ENCODE data around the gene NFX1.

The NFX1 gene

DNA sequence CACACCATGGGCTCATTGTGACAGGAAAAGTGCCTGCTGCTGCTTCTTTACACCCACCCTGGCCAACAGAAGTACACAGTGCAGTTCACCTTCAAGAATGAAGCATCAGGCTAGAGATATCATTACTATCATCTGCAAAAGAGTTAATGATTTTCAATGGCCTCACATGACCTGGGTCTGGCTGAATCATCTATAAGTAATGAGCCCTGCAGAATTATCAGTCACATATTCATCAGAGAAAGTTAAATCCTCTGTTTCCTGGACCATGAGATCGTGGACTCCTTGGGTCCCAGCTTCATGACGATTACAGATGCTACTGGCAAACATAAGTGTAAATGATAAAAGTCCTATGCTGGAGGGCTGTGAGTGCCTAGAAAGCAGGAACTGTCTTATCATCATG is 34.1 kb upstream of the NFX1 start:
- Histone ChIP-seq H3K27ac (replicated peaks) (no peak overlapping the region), H3K4me3 (replicated peaks; ENCODE audit: insufficient read depth, low read length) (no peak overlapping the region), H3K27me3 (ENCODE audit: insufficient read depth, poor library complexity, severe bottlenecking) (no peaks in the 10 kb centered on the region)
- TF ChIP-seq, protein P1, sequence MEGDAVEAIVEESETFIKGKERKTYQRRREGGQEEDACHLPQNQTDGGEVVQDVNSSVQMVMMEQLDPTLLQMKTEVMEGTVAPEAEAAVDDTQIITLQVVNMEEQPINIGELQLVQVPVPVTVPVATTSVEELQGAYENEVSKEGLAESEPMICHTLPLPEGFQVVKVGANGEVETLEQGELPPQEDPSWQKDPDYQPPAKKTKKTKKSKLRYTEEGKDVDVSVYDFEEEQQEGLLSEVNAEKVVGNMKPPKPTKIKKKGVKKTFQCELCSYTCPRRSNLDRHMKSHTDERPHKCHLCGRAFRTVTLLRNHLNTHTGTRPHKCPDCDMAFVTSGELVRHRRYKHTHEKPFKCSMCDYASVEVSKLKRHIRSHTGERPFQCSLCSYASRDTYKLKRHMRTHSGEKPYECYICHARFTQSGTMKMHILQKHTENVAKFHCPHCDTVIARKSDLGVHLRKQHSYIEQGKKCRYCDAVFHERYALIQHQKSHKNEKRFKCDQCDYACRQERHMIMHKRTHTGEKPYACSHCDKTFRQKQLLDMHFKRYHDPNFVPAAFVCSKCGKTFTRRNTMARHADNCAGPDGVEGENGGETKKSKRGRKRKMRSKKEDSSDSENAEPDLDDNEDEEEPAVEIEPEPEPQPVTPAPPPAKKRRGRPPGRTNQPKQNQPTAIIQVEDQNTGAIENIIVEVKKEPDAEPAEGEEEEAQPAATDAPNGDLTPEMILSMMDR (IDR thresholded peaks at IDR 0.05; ENCODE audit: insufficient read depth, low read length), result no peak
- TF ChIP-seq POLR2AphosphoS5 (IDR thresholded peaks at IDR 0.05; ENCODE audit: low read depth), result no peak
- no peak for TF ChIP-seq SPI1 (IDR thresholded peaks at IDR 0.05; ENCODE audit: borderline replicate concordance, low read depth)
- TF ChIP-seq, protein P2, sequence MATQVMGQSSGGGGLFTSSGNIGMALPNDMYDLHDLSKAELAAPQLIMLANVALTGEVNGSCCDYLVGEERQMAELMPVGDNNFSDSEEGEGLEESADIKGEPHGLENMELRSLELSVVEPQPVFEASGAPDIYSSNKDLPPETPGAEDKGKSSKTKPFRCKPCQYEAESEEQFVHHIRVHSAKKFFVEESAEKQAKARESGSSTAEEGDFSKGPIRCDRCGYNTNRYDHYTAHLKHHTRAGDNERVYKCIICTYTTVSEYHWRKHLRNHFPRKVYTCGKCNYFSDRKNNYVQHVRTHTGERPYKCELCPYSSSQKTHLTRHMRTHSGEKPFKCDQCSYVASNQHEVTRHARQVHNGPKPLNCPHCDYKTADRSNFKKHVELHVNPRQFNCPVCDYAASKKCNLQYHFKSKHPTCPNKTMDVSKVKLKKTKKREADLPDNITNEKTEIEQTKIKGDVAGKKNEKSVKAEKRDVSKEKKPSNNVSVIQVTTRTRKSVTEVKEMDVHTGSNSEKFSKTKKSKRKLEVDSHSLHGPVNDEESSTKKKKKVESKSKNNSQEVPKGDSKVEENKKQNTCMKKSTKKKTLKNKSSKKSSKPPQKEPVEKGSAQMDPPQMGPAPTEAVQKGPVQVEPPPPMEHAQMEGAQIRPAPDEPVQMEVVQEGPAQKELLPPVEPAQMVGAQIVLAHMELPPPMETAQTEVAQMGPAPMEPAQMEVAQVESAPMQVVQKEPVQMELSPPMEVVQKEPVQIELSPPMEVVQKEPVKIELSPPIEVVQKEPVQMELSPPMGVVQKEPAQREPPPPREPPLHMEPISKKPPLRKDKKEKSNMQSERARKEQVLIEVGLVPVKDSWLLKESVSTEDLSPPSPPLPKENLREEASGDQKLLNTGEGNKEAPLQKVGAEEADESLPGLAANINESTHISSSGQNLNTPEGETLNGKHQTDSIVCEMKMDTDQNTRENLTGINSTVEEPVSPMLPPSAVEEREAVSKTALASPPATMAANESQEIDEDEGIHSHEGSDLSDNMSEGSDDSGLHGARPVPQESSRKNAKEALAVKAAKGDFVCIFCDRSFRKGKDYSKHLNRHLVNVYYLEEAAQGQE (IDR thresholded peaks at IDR 0.05; ENCODE audit: insufficient replicate concordance, low read depth), result no peak
- no peak for TF ChIP-seq GABPA (IDR thresholded peaks at IDR 0.05; ENCODE audit: low read depth)
- DNase-seq (ENCODE audit: low read depth in 1 of 2, low spot score in 1 of 2), result no peak

DNA sequence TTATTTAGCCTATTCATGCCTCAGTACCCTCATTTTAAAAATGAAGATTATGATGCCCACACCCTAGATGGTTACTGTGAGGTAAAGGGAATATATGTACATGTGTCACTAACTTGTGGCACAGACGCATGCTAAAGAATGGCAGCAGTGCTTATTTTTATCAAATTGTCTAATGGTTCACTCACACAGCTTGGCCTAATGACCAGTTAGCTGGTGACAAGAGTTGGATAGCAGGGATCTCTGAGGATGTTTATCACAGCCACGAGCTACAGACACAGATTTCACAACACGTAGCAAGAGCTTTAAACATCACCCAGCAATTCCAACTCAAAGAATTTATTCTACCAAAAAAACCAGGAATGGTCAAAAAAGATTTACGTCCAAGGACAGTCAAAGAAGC is 33.0 kb upstream of the NFX1 start:
- Histone ChIP-seq H3K4me3 (replicated peaks; ENCODE audit: insufficient read depth, low read length) (no peak overlapping the region), H3K27ac (replicated peaks) (no peak overlapping the region), H3K27me3 (ENCODE audit: insufficient read depth, poor library complexity, severe bottlenecking) (no peaks in the 10 kb centered on the region)
- no peak for DNase-seq (ENCODE audit: low read depth in 1 of 2, low spot score in 1 of 2)
- no peak for TF ChIP-seq GABPA (IDR thresholded peaks at IDR 0.05; ENCODE audit: low read depth)
- no peak for TF ChIP-seq SPI1 (IDR thresholded peaks at IDR 0.05; ENCODE audit: borderline replicate concordance, low read depth)
- TF ChIP-seq, protein P1 (IDR thresholded peaks at IDR 0.05; ENCODE audit: insufficient read depth, low read length), result no peak
- TF ChIP-seq, protein P2 (IDR thresholded peaks at IDR 0.05; ENCODE audit: insufficient replicate concordance, low read depth), result no peak
- no peak for TF ChIP-seq POLR2AphosphoS5 (IDR thresholded peaks at IDR 0.05; ENCODE audit: low read depth)

DNA sequence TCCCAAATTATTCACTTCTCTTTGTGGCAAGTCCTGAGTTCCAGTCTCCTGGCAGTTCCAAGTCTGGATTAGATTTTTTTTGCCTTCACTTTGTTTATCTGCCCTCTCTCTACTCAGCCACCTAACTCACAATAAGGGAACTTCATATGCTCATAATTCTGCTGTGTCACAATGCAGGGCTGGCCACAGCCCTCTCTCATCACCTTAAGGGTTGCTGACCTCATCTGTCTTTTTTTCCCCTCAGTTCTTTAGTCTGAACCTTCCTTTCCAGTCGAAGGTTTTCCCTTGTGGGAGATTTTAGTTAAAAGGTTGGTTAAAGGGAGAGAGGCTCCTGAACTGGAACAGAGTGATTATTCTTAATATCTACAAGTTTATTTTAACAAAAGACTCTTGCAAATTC is 29.9 kb upstream of the NFX1 start:
- H3K4me3 ChIP-seq (replicated peaks; ENCODE audit: insufficient read depth, low read length), result no peak overlapping the region
- no peaks in the 10 kb centered on the region for H3K27me3 ChIP-seq (ENCODE audit: insufficient read depth, poor library complexity, severe bottlenecking)
- no peak overlapping the region for H3K27ac ChIP-seq (replicated peaks)
- TF ChIP-seq POLR2AphosphoS5 (IDR thresholded peaks at IDR 0.05; ENCODE audit: low read depth), result no peak
- TF ChIP-seq, protein P1 (IDR thresholded peaks at IDR 0.05; ENCODE audit: insufficient read depth, low read length), result no peak
- TF ChIP-seq, protein P2 (IDR thresholded peaks at IDR 0.05; ENCODE audit: insufficient replicate concordance, low read depth), result no peak
- no peak for TF ChIP-seq SPI1 (IDR thresholded peaks at IDR 0.05; ENCODE audit: borderline replicate concordance, low read depth)
- TF ChIP-seq GABPA (IDR thresholded peaks at IDR 0.05; ENCODE audit: low read depth), result no peak
- no peak for DNase-seq (ENCODE audit: low read depth in 1 of 2, low spot score in 1 of 2)

Data from HL-60 (cell line).